HepG2 (cell line): ENCODE measurements around the gene HEXD. TPM values are rescaled to one million over a fixed set of nuclear protein-coding genes. Genes with fewer than 3 reads are reported as not detected.

Experiments used
- BRD4 ChIP-seq: sonication (generic); formaldehyde crosslinking; IDR thresholded peaks from 2 replicates; pipeline ENCODE4 v1.4.0; 2020; ENCODE audit warnings: missing genetic modification reagents
- CHD2 ChIP-seq: IDR thresholded peaks from 2 replicates; pipeline ENCODE4 v1.6.1; 2011; ENCODE audit warnings: low read depth, low read length, improper control_type of control experiment
- HDAC1 ChIP-seq: sonication (generic); formaldehyde crosslinking; IDR thresholded peaks from 2 replicates; pipeline ENCODE4 v1.5.1; 2020; ENCODE audit warnings: mild to moderate bottlenecking, missing genetic modification reagents
- MAFG ChIP-seq: sonication (generic); formaldehyde crosslinking; IDR thresholded peaks from 2 replicates; pipeline ENCODE4 v1.5.1; 2020; ENCODE audit warnings: mild to moderate bottlenecking, missing genetic modification reagents
- MIER2 ChIP-seq: IDR thresholded peaks from 2 replicates; pipeline ENCODE4 v1.6.1; 2016; ENCODE audit warnings: missing biosample characterization, missing genetic modification reagents
- MXD4 ChIP-seq: IDR thresholded peaks from 2 replicates; pipeline ENCODE4 v1.6.1; 2016; ENCODE audit warnings: mild to moderate bottlenecking, missing biosample characterization, missing genetic modification reagents
- PHB2 ChIP-seq: fragments of 450-650 bp; IDR thresholded peaks from 2 replicates; pipeline ENCODE4 v1.6.1; 2018; ENCODE audit not compliant: partially characterized antibody
- SAFB2 ChIP-seq: sonication (generic); formaldehyde crosslinking; IDR thresholded peaks from 2 replicates; pipeline ENCODE4 v1.5.1; 2020; ENCODE audit warnings: missing genetic modification reagents, low read depth, mild to moderate bottlenecking, borderline replicate concordance
- XBP1 ChIP-seq: sonication (generic); formaldehyde crosslinking; IDR thresholded peaks from 2 replicates; pipeline ENCODE4 v1.5.0; 2020; ENCODE audit warnings: missing genetic modification reagents
- ZBTB1 ChIP-seq: sonication (generic); formaldehyde crosslinking; IDR thresholded peaks from 2 replicates; pipeline ENCODE4 v1.4.0; 2020; ENCODE audit warnings: missing genetic modification reagents, borderline replicate concordance
- ZNF30 ChIP-seq: sonication (generic); formaldehyde crosslinking; IDR thresholded peaks from 2 replicates; pipeline ENCODE4 v1.5.0; 2020; ENCODE audit warnings: mild to moderate bottlenecking, missing genetic modification reagents
- ZNF329 ChIP-seq: sonication (generic); formaldehyde crosslinking; IDR thresholded peaks from 2 replicates; pipeline ENCODE4 v1.9.0; 2021; ENCODE audit warnings: low read depth, mild to moderate bottlenecking, missing genetic modification reagents
- ZNF691 ChIP-seq: sonication (generic); formaldehyde crosslinking; IDR thresholded peaks from 2 replicates; pipeline ENCODE4 v1.4.0; 2020; ENCODE audit warnings: missing genetic modification reagents, low read depth, mild to moderate bottlenecking, borderline replicate concordance
- polyA plus RNA-seq, 8 experiments: library from polyadenylated mRNA; depleted of rRNA in 3 of 8; stranded (reverse) in 7 of 8; unstranded in 1 of 8; fragments of >200 nt; fragmentation: Illumina TruSeq in 4 of 8; extraction: Trizol in 4 of 8; gene quantifications; 2 replicates each; pipeline versions ENCODE4 v1.2.1 to v1.2.3, GENCODE V29; 2011 to 2016; ENCODE audit warnings: low read depth in 4 of 8, missing spikeins in 1 of 8, mixed read lengths in 1 of 8; ENCODE audit not compliant: insufficient read depth in 1 of 8
- total RNA-seq, 5 experiments: library from RNA; depleted of rRNA; stranded (reverse); fragments of >200 nt; fragmentation: Illumina TruSeq; extraction: Trizol; gene quantifications; 2 replicates each; pipeline ENCODE4 v1.2.3, GENCODE V29; 2016; ENCODE audit warnings: low read depth in 1 of 5
- TF ChIP-seq, protein P1 (sequence below): sonication (generic); formaldehyde crosslinking; IDR thresholded peaks from 2 replicates; pipeline ENCODE4 v1.8.1; 2023; ENCODE audit warnings: mild to moderate bottlenecking, missing genetic modification reagents
- TF ChIP-seq, protein P2 (sequence below): sonication (generic); formaldehyde crosslinking; IDR thresholded peaks from 2 replicates; pipeline ENCODE4 v1.4.0; 2020; ENCODE audit warnings: mild to moderate bottlenecking, missing genetic modification reagents

HEXD gene
- total and polyA plus RNA-seq, 2 of the 13 experiments (the other 11 are each of a cell fraction or from before 2014, with no cell fraction given) = 22.3 to 41.8 TPM

- TF ChIP-seq ZBTB1 (CRISPR knock-in tag) (no peak), CHD2 (no peak), MAFG (CRISPR knock-in tag) (no peak), ZNF329 (CRISPR knock-in tag) (no peak), ZNF691 (no peak), BRD4 (CRISPR knock-in tag) (no peak), MXD4 (CRISPR knock-in tag) (no peak), PHB2 (no peak), HDAC1 (CRISPR knock-in tag) (peak; percentile 72), MIER2 (CRISPR knock-in tag) (peak; percentile 50; the same call in 1 of the 2 replicates), ZNF30 (CRISPR knock-in tag) (no peak), XBP1 (no peak), SAFB2 (no peak)
- TF ChIP-seq, protein P1, sequence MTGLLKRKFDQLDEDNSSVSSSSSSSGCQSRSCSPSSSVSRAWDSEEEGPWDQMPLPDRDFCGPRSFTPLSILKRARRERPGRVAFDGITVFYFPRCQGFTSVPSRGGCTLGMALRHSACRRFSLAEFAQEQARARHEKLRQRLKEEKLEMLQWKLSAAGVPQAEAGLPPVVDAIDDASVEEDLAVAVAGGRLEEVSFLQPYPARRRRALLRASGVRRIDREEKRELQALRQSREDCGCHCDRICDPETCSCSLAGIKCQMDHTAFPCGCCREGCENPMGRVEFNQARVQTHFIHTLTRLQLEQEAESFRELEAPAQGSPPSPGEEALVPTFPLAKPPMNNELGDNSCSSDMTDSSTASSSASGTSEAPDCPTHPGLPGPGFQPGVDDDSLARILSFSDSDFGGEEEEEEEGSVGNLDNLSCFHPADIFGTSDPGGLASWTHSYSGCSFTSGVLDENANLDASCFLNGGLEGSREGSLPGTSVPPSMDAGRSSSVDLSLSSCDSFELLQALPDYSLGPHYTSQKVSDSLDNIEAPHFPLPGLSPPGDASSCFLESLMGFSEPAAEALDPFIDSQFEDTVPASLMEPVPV = peak; percentile 58; the same call in 1 of the 2 replicates
- TF ChIP-seq, protein P2, sequence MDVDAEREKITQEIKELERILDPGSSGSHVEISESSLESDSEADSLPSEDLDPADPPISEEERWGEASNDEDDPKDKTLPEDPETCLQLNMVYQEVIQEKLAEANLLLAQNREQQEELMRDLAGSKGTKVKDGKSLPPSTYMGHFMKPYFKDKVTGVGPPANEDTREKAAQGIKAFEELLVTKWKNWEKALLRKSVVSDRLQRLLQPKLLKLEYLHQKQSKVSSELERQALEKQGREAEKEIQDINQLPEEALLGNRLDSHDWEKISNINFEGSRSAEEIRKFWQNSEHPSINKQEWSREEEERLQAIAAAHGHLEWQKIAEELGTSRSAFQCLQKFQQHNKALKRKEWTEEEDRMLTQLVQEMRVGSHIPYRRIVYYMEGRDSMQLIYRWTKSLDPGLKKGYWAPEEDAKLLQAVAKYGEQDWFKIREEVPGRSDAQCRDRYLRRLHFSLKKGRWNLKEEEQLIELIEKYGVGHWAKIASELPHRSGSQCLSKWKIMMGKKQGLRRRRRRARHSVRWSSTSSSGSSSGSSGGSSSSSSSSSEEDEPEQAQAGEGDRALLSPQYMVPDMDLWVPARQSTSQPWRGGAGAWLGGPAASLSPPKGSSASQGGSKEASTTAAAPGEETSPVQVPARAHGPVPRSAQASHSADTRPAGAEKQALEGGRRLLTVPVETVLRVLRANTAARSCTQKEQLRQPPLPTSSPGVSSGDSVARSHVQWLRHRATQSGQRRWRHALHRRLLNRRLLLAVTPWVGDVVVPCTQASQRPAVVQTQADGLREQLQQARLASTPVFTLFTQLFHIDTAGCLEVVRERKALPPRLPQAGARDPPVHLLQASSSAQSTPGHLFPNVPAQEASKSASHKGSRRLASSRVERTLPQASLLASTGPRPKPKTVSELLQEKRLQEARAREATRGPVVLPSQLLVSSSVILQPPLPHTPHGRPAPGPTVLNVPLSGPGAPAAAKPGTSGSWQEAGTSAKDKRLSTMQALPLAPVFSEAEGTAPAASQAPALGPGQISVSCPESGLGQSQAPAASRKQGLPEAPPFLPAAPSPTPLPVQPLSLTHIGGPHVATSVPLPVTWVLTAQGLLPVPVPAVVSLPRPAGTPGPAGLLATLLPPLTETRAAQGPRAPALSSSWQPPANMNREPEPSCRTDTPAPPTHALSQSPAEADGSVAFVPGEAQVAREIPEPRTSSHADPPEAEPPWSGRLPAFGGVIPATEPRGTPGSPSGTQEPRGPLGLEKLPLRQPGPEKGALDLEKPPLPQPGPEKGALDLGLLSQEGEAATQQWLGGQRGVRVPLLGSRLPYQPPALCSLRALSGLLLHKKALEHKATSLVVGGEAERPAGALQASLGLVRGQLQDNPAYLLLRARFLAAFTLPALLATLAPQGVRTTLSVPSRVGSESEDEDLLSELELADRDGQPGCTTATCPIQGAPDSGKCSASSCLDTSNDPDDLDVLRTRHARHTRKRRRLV (CRISPR knock-in tag) = no peak
These were observed 33.2 kb upstream of the HEXD start (continued) for GRCh38 chr17:82384730-82385481.
